GM19328 (cell line): ENCODE data around the gene ZNF100.
"Not testable (repeated sequence)": the region's sequence is repeated elsewhere in the genome, so short reads cannot be mapped to it uniquely, and the experiment has no call there.

Experiments used
- ATAC-seq: cut with Tn5 transposase; IDR thresholded peaks from one replicate; pipeline ENCODE4 v1.9.1; 2021; ENCODE audit warnings: mild to moderate bottlenecking, moderate library complexity; ENCODE audit not compliant: unreplicated experiment

ZNF100 gene

GRCh38 chr19:21705393-21705792 is 62.0 kb downstream of the ZNF100 start:
- ATAC-seq = no peak

- no peak for ATAC-seq
These were observed 63.1 kb downstream of the ZNF100 start for GRCh38 chr19:21704320-21704719.

DNA sequence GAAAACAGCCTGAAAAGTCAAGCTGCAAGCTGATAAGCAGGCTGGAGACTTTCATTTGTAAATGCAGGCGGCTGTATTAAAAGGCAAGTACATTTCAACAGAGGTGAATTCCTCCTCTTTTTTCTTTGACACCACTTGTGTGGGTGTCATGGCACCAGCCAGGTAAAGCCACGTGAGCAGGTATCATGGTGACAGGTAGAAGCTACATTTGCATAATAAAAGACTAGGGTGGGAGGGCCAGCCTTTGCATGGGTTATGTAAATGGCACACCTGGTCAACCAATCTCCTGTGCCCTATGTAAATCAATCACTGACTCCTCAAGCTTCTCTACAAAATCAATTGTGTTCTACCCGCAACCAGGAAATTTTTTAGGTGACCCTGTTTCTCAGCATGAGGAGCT is 68.2 kb downstream of the ZNF100 start:
- ATAC-seq = no peak

- no peak for ATAC-seq
These were observed 69.2 kb downstream of the ZNF100 start for GRCh38 chr19:21698215-21698614.

DNA sequence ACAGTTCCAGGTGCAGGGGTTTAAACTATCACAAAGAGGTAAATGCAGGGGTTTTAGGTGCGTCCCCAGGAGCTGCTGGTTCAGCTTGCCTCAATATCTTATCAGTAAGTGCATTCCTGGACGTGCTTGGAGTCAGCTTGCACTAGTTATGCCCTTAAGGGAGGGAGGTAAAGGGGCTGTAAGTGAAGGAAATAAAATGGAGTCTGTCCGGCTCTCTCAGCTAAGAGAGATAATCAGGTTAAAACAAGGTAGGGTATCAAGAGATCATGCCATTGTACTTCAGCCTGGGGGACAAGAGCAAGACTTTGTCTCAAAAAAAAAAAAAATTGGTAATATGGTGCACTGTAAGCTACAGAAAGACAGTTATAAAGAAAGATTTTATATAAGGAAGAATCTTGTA is 69.7 kb downstream of the ZNF100 start:
- no peak for ATAC-seq

DNA sequence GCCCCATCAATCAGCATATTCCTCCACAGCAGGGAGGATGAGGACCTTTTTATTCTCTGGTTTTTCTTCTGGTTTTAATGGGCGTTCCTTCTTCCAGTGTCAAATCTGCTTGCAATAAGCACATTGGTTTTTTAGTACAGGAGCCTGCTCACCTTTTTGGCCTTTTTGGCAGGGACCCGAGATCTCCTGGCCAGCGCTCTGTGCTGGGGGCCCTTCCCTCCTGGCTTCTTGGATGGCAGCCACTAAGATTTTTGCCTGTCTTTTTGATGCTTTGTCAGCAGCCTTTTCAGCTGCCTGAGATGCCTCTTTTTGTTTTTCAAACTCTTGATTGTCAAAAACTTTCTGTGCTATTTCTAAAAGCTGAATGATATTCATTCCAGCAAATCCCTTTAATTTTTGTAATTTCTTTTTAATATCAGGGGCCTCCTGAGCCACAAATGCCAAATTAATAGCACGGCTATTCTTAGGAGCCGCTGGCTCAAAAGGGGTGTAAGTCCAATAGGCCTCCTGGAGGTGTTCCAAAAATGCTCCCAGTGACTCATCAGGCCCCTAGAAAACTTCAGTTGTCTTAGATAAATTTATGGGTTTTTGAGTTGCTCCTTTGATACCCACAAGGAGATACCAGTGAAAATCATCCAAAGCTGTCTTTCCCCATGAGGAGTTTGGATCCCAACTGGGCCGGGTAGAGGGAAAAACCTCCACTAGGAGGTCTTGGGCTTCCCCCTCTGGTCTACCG is 73.0 kb downstream of the ZNF100 start:
- no peak for ATAC-seq

DNA sequence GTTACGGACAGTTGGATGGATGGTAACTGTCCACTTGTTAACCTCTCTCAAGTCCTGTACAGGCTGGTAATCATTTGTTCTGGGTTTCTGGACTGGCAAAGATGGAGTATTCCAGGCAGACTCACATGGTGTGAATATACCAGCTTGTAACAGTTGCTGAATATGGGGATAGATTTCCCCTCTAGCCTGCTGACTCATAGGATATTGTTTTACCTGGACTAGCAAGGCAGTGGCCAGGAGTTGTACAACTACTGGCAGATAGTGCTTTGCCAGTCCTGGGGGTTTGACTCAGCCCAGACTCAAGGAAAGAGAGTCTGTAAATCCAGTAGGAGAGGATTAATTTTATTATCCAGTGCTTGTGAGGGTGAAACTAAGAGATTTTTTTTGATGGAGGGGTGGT is 74.0 kb downstream of the ZNF100 start:
- no peak for ATAC-seq

DNA sequence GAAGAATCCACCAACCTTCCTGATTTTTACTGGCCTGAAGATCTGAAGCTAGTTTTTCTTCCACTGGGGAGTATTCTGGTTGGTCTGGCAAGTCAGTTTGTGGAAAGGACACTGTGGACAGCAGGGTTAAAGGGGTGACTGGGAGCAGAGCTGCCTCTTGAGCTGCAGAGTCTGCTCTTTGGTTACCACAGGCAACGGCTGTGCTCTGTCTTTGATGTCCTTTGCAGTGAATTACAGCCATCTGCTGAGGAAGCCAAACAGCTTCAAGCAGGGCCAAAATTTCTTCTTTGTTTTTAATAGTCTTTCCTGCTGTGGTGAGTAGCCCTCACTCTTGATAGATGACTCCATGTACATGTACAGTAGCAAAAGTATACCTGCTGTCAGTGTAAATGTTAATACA is 75.7 kb downstream of the ZNF100 start:
- ATAC-seq = no peak

GRCh38 chr19:21688464-21688863 is 78.9 kb downstream of the ZNF100 start:
- ATAC-seq = no peak

GRCh38 chr19:21680671-21681070 is 86.7 kb downstream of the ZNF100 start:
- ATAC-seq = no peak

DNA sequence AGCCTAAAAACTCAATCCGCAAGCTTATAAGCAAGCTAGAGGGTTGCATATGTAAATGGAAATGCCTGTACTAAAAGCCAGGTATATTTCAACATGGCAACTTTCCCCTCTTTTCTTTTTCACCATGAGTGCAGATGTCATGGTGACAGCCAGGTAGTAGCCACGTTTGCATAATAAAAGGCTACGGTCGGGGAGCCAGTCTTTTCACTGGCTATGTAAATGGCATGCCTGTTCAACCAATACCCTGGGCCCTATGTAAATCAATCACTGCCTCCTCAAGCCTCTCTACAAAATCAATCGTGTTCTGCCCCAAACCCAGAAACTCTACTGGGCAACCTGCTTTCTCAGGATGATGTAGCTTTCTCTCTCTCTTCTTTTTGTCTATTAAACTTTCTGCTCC is 87.4 kb downstream of the ZNF100 start:
- ATAC-seq = no peak

DNA sequence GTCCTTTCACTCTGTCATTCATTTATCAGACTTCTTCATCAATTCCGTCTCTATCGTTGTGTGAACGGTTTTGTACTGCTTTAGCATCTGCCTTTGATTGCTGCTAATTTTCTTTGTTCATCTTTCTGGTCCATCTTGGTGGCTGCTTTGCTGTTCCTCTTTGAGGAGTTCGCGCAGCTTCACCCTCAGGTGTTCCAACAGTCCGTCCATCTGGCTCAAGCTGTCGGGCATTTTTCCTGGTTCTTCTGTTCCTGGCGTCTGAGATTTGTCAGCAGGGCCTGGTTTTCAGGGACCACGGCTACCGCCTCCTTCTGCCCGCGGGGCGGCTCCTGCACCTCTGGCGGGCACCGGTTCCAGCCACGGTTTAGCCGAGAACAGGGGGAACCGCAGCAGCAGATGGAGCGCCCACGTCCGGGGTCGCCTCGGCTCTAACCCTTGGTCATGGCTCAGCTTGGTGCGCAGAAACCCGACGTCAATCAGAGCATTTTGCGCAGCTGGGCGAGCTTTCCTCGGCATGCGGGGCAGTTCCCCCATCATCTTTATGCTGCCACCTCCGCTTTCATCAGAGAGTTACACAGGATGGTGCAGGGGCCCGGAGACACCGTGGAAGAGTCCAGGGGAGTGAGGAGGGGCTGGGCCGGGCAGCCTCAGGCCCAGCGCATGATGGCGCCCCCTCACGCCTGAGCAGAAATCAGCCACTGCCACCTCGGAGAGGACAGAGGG is 89.5 kb downstream of the ZNF100 start:
- no peak for ATAC-seq

DNA sequence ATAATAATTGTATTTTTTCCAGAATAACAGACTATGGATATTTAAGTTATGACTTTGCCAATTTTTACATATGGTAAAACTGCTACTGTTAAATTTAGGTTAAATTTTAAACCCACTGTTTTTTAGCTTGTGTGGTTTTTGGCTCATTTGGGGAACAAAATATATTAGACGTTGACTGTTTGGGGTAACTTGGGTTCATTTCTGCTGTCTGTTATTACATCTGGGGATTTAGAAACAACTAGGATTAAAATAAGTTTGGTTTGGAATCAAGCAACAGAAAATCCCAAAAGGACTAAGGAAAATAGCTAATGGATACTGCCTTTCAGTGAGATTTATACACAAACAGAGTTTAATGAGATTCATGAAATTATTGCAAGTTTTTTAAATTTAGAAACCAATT is 92.9 kb downstream of the ZNF100 start:
- ATAC-seq = no peak

GRCh38 chr19:21673479-21673878 is 93.9 kb downstream of the ZNF100 start:
- ATAC-seq = not testable (repeated sequence)
